SK-MEL-5 (cell line): ENCODE data around the gene INPP5A. TPM values are rescaled to one million over a fixed set of nuclear protein-coding genes. Genes with fewer than 3 reads are reported as not detected.
"Not testable (repeated sequence)": the region's sequence is repeated elsewhere in the genome, so short reads cannot be mapped to it uniquely, and the experiment has no call there.

Experiments
- DNase-seq: peaks from one replicate; pipeline ENCODE4 v3.0.0-alpha.2; 2016; ENCODE audit warnings: low read depth, low spot score
- in situ Hi-C: cut with HindIII; loops from 2 replicates; pipeline ENCODE4 v1.10.0; 2016; ENCODE audit warnings: low sequenced_read_pairs, high pct_unique_total_duplicates, low pct_unique_long_range_greater_than_20kb
- polyA plus RNA-seq, 2 experiments: library from polyadenylated mRNA; depleted of rRNA; stranded (reverse); fragments of >200 nt; gene quantifications; 2 replicates each; pipeline ENCODE4 v1.2.3, GENCODE V29; 2015
- total RNA-seq: library from RNA; depleted of rRNA; stranded (reverse); fragments of >200 nt; shearing (Covaris generic); gene quantifications from 2 replicates; pipeline ENCODE4 v1.2.3, GENCODE V29; 2014; rRNA removed

Gene INPP5A
- 11.1 and 12.8 TPM in 2 replicates for total RNA-seq
- polyA plus RNA-seq (2015; cell fraction: cytosol; rRNA removed) = 11.5 and 20.1 TPM in 2 replicates
- polyA plus RNA-seq (2015; cell fraction: nucleus; rRNA removed) = 11.2 and 19.3 TPM in 2 replicates

GRCh38 chr10:132537684-132538001 is at the start of gene INPP5A:
TSS of gene INPP5A (plus strand) at chr10:132537787. CDS start at chr10:132538097, 310 bp downstream.
- in situ Hi-C loops = no loop called here
- DNase-seq = no peak

- in situ Hi-C loops = no loop called here
- DNase-seq = no peak
These were observed 49.3 kb upstream of the INPP5A start for GRCh38 chr10:132488231-132488821.

GRCh38 chr10:132489053-132489703 is 48.4 kb upstream of the INPP5A start:
- DNase-seq = no peak
- in situ Hi-C loops = no loop called here

- DNase-seq = no peak
- in situ Hi-C loops = no loop called here
These were observed 47.7 kb upstream of the INPP5A start for GRCh38 chr10:132489704-132490534.

GRCh38 chr10:132491534-132491933 is 46.1 kb upstream of the INPP5A start:
- in situ Hi-C loops, DNase-seq: not testable (repeated sequence)

- DNase-seq = no peak
- in situ Hi-C loops = no loop called here
These were observed 45.1 kb upstream of the INPP5A start for GRCh38 chr10:132492323-132493025.

- in situ Hi-C loops = no loop called here
- DNase-seq = no peak
These were observed 44.3 kb upstream of the INPP5A start for GRCh38 chr10:132493246-132493755.

GRCh38 chr10:132493756-132494290 is 43.8 kb upstream of the INPP5A start:
- DNase-seq = no peak
- in situ Hi-C loops = no loop called here

GRCh38 chr10:132494866-132495630 is 42.5 kb upstream of the INPP5A start:
- no peak for DNase-seq
- in situ Hi-C loops = no loop called here

- in situ Hi-C loops = no loop called here
- DNase-seq = no peak
These were observed 41.1 kb upstream of the INPP5A start for GRCh38 chr10:132496360-132497062.

- in situ Hi-C loops = no loop called here
These were observed 40.4 kb upstream of the INPP5A start for GRCh38 chr10:132497063-132497680.

GRCh38 chr10:132497861-132498561 is 39.6 kb upstream of the INPP5A start:
- in situ Hi-C loops = no loop called here
- DNase-seq = no peak

More at GRCh38 chr10:132497063-132497680, 40.4 kb upstream of the INPP5A start:
- no peak for DNase-seq

GRCh38 chr10:132498562-132499366 is 38.8 kb upstream of the INPP5A start:
- in situ Hi-C loops = no loop called here
- no peak for DNase-seq

- no peak for DNase-seq
These were observed 38.3 kb upstream of the INPP5A start for GRCh38 chr10:132499367-132499685.

More at GRCh38 chr10:132499367-132499685, 38.3 kb upstream of the INPP5A start:
- in situ Hi-C loops = no loop called here
